SK-N-SH (cell line): Measurements from ENCODE around the gene GAS7. TPM values are rescaled to one million over a fixed set of nuclear protein-coding genes. Genes with fewer than 3 reads are reported as not detected.

Experiments
- CTCF ChIA-PET: fragments of 300-600, 350-600 bp; formaldehyde crosslinking; extraction: SDS; loops from one replicate; lab custom pipeline; 2021; lab: Yijun Ruan, JAX
- POLR2A ChIA-PET: fragments of 350-600 bp; sonication (Branson Sonifier 250); formaldehyde crosslinking; extraction: SDS; loops from one replicate; lab custom pipeline; 2020; ENCODE audit warnings: antibody characterized with exemption, inconsistent platforms; lab: Yijun Ruan, JAX
- DNase-seq: peaks from one replicate; pipeline ENCODE4 v3.0.0; 2012
- H2AFZ ChIP-seq: fragments of 200-600 bp; sonication (generic); 2 replicates; pipeline ENCODE4 v1.8.1; 2016; ENCODE audit warnings: antibody characterized with exemption, mild to moderate bottlenecking, low read depth
- H3F3A ChIP-seq: fragments of 200-600 bp; sonication (generic); replicated peaks from 2 replicates; pipeline ENCODE3; 2016; ENCODE audit warnings: antibody characterized with exemption, mild to moderate bottlenecking; ENCODE audit not compliant: insufficient read depth
- H3K27ac ChIP-seq, 2 experiments: fragments of 200-500 bp in 1 of 2; fragments of 200-600 bp in 1 of 2; sonication (Bioruptor generic) in 1 of 2; sonication (generic), shearing (Covaris generic) in 1 of 2; 2 replicates each; pipeline versions ENCODE4 v1.5.1 to v1.6.1; 2014 to 2016; ENCODE audit warnings: low read depth in 2 of 2, inconsistent platforms in 1 of 2, low read length in 1 of 2, mild to moderate bottlenecking in 1 of 2, mixed read lengths in 1 of 2
- H3K27me3 ChIP-seq: fragments of 200-600 bp; sonication (generic), shearing (Covaris generic); 2 replicates; pipeline ENCODE4 v1.6.1; 2016; ENCODE audit warnings: mixed run types; ENCODE audit not compliant: insufficient read depth
- H3K36me3 ChIP-seq, 2 experiments: fragments of 200-500 bp in 1 of 2; fragments of 200-600 bp in 1 of 2; sonication (Bioruptor generic) in 1 of 2; sonication (generic) in 1 of 2; replicated peaks in 1 of 2; 2 replicates each; pipeline versions ENCODE3 to v1.5.1; 2014 to 2016; ENCODE audit warnings: low read length in 1 of 2, mild to moderate bottlenecking in 1 of 2; ENCODE audit not compliant: insufficient read depth in 2 of 2, control insufficient read depth in 1 of 2
- H3K4me1 ChIP-seq, 2 experiments: fragments of 200-500 bp in 1 of 2; fragments of 200-600 bp in 1 of 2; sonication (Bioruptor generic) in 1 of 2; sonication (generic), shearing (Covaris generic) in 1 of 2; 2 replicates each; pipeline versions ENCODE4 v1.5.1 to v1.6.1; 2014 to 2016; ENCODE audit warnings: low read depth in 1 of 2, low read length in 1 of 2, mixed run types in 1 of 2; ENCODE audit not compliant: insufficient read depth in 2 of 2, control insufficient read depth in 1 of 2
- H3K4me2 ChIP-seq: fragments of 200-600 bp; sonication (generic), shearing (Covaris generic); 2 replicates; pipeline ENCODE4 v1.6.1; 2017; ENCODE audit warnings: mixed run types
- H3K4me3 ChIP-seq, 2 experiments: fragments of 200-500 bp in 1 of 2; fragments of 200-600 bp in 1 of 2; sonication (Bioruptor generic) in 1 of 2; sonication (generic), shearing (Covaris generic) in 1 of 2; 2 replicates each; pipeline versions ENCODE4 v1.5.1 to v1.8.1; 2014 to 2016; ENCODE audit warnings: low read depth in 2 of 2, inconsistent platforms in 1 of 2, low read length in 1 of 2, mild to moderate bottlenecking in 1 of 2, mixed read lengths in 1 of 2, moderate library complexity in 1 of 2
- H3K79me2 ChIP-seq: fragments of 200-600 bp; sonication (generic); 2 replicates; pipeline ENCODE4 v1.8.1; 2017; ENCODE audit warnings: mild to moderate bottlenecking; ENCODE audit not compliant: insufficient read depth
- H3K9ac ChIP-seq: fragments of 200-600 bp; sonication (generic); 2 replicates; pipeline ENCODE4 v1.6.1; 2017; ENCODE audit warnings: mixed run types
- H3K9me2 ChIP-seq: fragments of 200-600 bp; sonication (generic); 2 replicates; pipeline ENCODE4 v1.6.1; 2017; ENCODE audit warnings: mixed run types
- H3K9me3 ChIP-seq: fragments of 200-600 bp; sonication (generic); 2 replicates; pipeline ENCODE4 v1.6.1; 2017; ENCODE audit warnings: mixed run types, mild to moderate bottlenecking, moderate library complexity
- H4K20me1 ChIP-seq: fragments of 200-600 bp; sonication (generic); 2 replicates; pipeline ENCODE4 v1.6.1; 2017; ENCODE audit warnings: mild to moderate bottlenecking, mixed run types; ENCODE audit not compliant: insufficient read depth
- ELF1 ChIP-seq: IDR thresholded peaks from 2 replicates; pipeline ENCODE4 v1.4.0; 2012
- FOXJ3 ChIP-seq: sonication (generic); formaldehyde crosslinking; IDR thresholded peaks from 2 replicates; pipeline ENCODE4 v1.5.1; 2020; ENCODE audit warnings: mild to moderate bottlenecking, missing genetic modification reagents
- FOXM1 ChIP-seq: IDR thresholded peaks from 2 replicates; pipeline ENCODE4 v1.4.0; 2012; ENCODE audit warnings: low read depth, mild to moderate bottlenecking
- GABPA ChIP-seq: IDR thresholded peaks from 2 replicates; pipeline ENCODE4 v1.4.0; 2012; ENCODE audit warnings: low read depth, mild to moderate bottlenecking
- GATA2 ChIP-seq: sonication (generic); formaldehyde crosslinking; IDR thresholded peaks from 2 replicates; pipeline ENCODE4 v1.5.0; 2020; ENCODE audit warnings: mild to moderate bottlenecking, missing genetic modification reagents
- IRF3 ChIP-seq: fragments of 150-350 bp; IDR thresholded peaks from 2 replicates; pipeline ENCODE4 v1.6.1; 2016; ENCODE audit warnings: mild to moderate bottlenecking, low read depth, low read length
- MAX ChIP-seq: IDR thresholded peaks from 2 replicates; pipeline ENCODE4 v1.4.0; 2012; ENCODE audit warnings: low read depth
- POLR2AphosphoS5 ChIP-seq: IDR thresholded peaks from 2 replicates; pipeline ENCODE4 v1.6.1; 2012; ENCODE audit warnings: low read depth, low read length
- RAD21 ChIP-seq: IDR thresholded peaks from 2 replicates; pipeline ENCODE4 v1.6.1; 2012; ENCODE audit warnings: mild to moderate bottlenecking, low read length
- TAF1 ChIP-seq: IDR thresholded peaks from 2 replicates; pipeline ENCODE4 v1.6.1; 2012; ENCODE audit warnings: low read depth, mild to moderate bottlenecking, low read length, moderate library complexity, borderline replicate concordance
- ZBTB33 ChIP-seq: IDR thresholded peaks from 2 replicates; pipeline ENCODE4 v1.4.0; 2012; ENCODE audit warnings: low read depth, borderline replicate concordance
- WGBS: methylation state at CpG from one replicate; pipeline ENCODE4 v1.1.6; 2017; ENCODE audit warnings: low lambda C conversion rate; 5-methylcytosine and 5-hydroxymethylcytosine counted together
- polyA plus RNA-seq, 3 experiments: library from polyadenylated mRNA; depleted of rRNA; stranded (reverse); fragments of >200 nt; gene quantifications; 2 replicates each; pipeline ENCODE4 v1.2.3, GENCODE V29; 2012

GAS7 gene
- polyA plus RNA-seq, 1 of the 3 experiments (the other 2 are of a cell fraction) = 0.12 TPM

- Histone ChIP-seq H3K4me2 (no peak overlapping the region), H3K9me2 (no peaks in the 10 kb centered on the region), H4K20me1 (no peaks in the 10 kb centered on the region), H3K9me3 (no peaks in the 10 kb centered on the region), H3K9ac (no peak overlapping the region), H3K36me3 (no peaks in the 10 kb centered on the region), H3K79me2 (no peaks in the 10 kb centered on the region), H3K4me3 (no peak overlapping the region), H2AFZ (no peak overlapping the region), H3K27me3 (peaks cover 8% of the 10 kb centered on the region; the same call in 1 of the 2 replicates), H3F3A (no peaks in the 10 kb centered on the region), H3K27ac (no peak overlapping the region), H3K4me1 (no peaks in the 10 kb centered on the region; a peak in 1 of 4 replicates)
- ChIA-PET POLR2A (no interaction called here), CTCF (no interaction called here)
- no peak for DNase-seq
- 27% methylated on average over 8 of the region's 8 CpGs for WGBS
- TF ChIP-seq MAX = no peak
- no peak for TF ChIP-seq FOXM1
- TF ChIP-seq ZBTB33 = no peak
- no peak for TF ChIP-seq ELF1
- no peak for TF ChIP-seq RAD21
These were observed 48.6 kb downstream of the GAS7 start for GRCh38 chr17:10149573-10150399.

GRCh38 chr17:10147761-10148415, 50.5 kb downstream of the GAS7 start:
- Histone ChIP-seq H3K4me1 (no peaks in the 10 kb centered on the region; a peak in 1 of 4 replicates), H3F3A (no peaks in the 10 kb centered on the region), H4K20me1 (no peaks in the 10 kb centered on the region), H3K9ac (no peak overlapping the region), H2AFZ (no peak overlapping the region), H3K27ac (no peak overlapping the region), H3K4me3 (no peak overlapping the region), H3K9me2 (no peaks in the 10 kb centered on the region), H3K4me2 (no peak overlapping the region), H3K36me3 (no peaks in the 10 kb centered on the region), H3K27me3 (peaks cover 8% of the 10 kb centered on the region; the same call in 1 of the 2 replicates), H3K9me3 (no peaks in the 10 kb centered on the region), H3K79me2 (no peaks in the 10 kb centered on the region)
- 46% methylated on average over 8 of the region's 8 CpGs for WGBS
- POLR2A ChIA-PET = no interaction called here
- no peak for DNase-seq
- TF ChIP-seq IRF3 (no peak), TAF1 (no peak), FOXM1 (no peak), FOXJ3 (CRISPR knock-in tag) (no peak), GABPA (no peak), POLR2AphosphoS5 (no peak), GATA2 (CRISPR knock-in tag) (no peak)
- CTCF ChIA-PET = interaction anchor here (1.3 kb wide), 1 partner anchor 23 kb away, joined by 4 read pairs; no protein-coding TSS in a partner anchor
